Liver (tissue), 9 donors: Measurements from ENCODE around the gene SRC. TPM values are rescaled to one million over a fixed set of nuclear protein-coding genes. Genes with fewer than 3 reads are reported as not detected.

Source experiments
- DNase-seq: peaks from one replicate; pipeline ENCODE4 v3.0.0-alpha.2; 2017; ENCODE audit warnings: low spot score
- H3K27ac ChIP-seq, 2 donors: one replicate each; pipeline ENCODE4 v1.7.0; 2013; ENCODE audit warnings: inconsistent platforms in 2 of 2, low read length in 2 of 2, control low read depth in 1 of 2, low read depth in 1 of 2, mild to moderate bottlenecking in 1 of 2
- H3K27me3 ChIP-seq, 4 donors: one replicate each; pipeline versions ENCODE4 v1.6.1 to v1.7.0; 2013; ENCODE audit warnings: low read length in 3 of 4, inconsistent platforms in 1 of 4, mild to moderate bottlenecking in 1 of 4, moderate library complexity in 1 of 4; ENCODE audit not compliant: control insufficient read depth in 4 of 4, insufficient read depth in 4 of 4
- H3K36me3 ChIP-seq, 4 donors: one replicate each; pipeline versions ENCODE4 v1.6.1 to v1.7.0; 2013; ENCODE audit warnings: low read length in 3 of 4, mild to moderate bottlenecking in 3 of 4, low read depth in 1 of 4, moderate library complexity in 1 of 4; ENCODE audit not compliant: control insufficient read depth in 4 of 4, insufficient read depth in 3 of 4
- H3K4me1 ChIP-seq, 4 donors: one replicate each; pipeline versions ENCODE4 v1.6.1 to v1.7.0; 2013; ENCODE audit warnings: low read length in 3 of 4, mild to moderate bottlenecking in 3 of 4, moderate library complexity in 1 of 4; ENCODE audit not compliant: control insufficient read depth in 4 of 4, insufficient read depth in 4 of 4
- H3K4me3 ChIP-seq, 3 donors: one replicate each; pipeline versions ENCODE4 v1.6.1 to v1.7.0; 2013; ENCODE audit warnings: low read length in 3 of 3, control low read depth in 1 of 3, low read depth in 1 of 3, mild to moderate bottlenecking in 1 of 3
- H3K9ac ChIP-seq, 2 donors: one replicate each; pipeline ENCODE4 v1.7.0; 2013; ENCODE audit warnings: low read length in 2 of 2, mild to moderate bottlenecking in 2 of 2, moderate library complexity in 2 of 2, control low read depth in 1 of 2, low read depth in 1 of 2
- H3K9me3 ChIP-seq, 4 donors: one replicate each; pipeline versions ENCODE4 v1.6.1 to v1.7.0; 2013; ENCODE audit warnings: low read length in 3 of 4; ENCODE audit not compliant: control insufficient read depth in 4 of 4
- EGR1 ChIP-seq, 2 donors: IDR thresholded peaks; 2 replicates each; pipeline ENCODE4 v1.6.1; 2016 to 2018; ENCODE audit warnings: antibody characterized with exemption in 2 of 2, low read depth in 2 of 2
- FOXA1 ChIP-seq: IDR thresholded peaks from 2 replicates; pipeline ENCODE4 v1.6.1; 2016; ENCODE audit warnings: antibody characterized with exemption
- FOXA2 ChIP-seq: IDR thresholded peaks from 2 replicates; pipeline ENCODE4 v1.6.1; 2016; ENCODE audit warnings: antibody characterized with exemption
- GABPA ChIP-seq, 2 donors: IDR thresholded peaks in 1 of 2; conservative IDR thresholded peaks in 1 of 2; 2 replicates each; pipeline ENCODE4 v1.6.1; 2016; ENCODE audit warnings: antibody characterized with exemption in 2 of 2, mild to moderate bottlenecking in 1 of 2, moderate library complexity in 1 of 2
- HNF4A ChIP-seq, 2 donors: conservative IDR thresholded peaks; 2 replicates each; pipeline ENCODE4 v1.6.1; 2016; ENCODE audit warnings: antibody characterized with exemption in 2 of 2, mild to moderate bottlenecking in 2 of 2
- HNF4G ChIP-seq: IDR thresholded peaks from 2 replicates; pipeline ENCODE4 v1.6.1; 2016; ENCODE audit warnings: antibody characterized with exemption
- JUND ChIP-seq, 2 donors: IDR thresholded peaks; 2 replicates each; pipeline ENCODE4 v1.6.1; 2016; ENCODE audit warnings: antibody characterized with exemption in 2 of 2
- NR2F2 ChIP-seq: IDR thresholded peaks from 2 replicates; pipeline ENCODE4 v1.6.1; 2016; ENCODE audit warnings: antibody characterized with exemption
- RAD21 ChIP-seq, 2 donors: IDR thresholded peaks; 2 replicates each; pipeline ENCODE4 v1.6.1; 2016; ENCODE audit warnings: antibody characterized with exemption in 2 of 2, mild to moderate bottlenecking in 2 of 2
- RXRA ChIP-seq, 2 donors: IDR thresholded peaks; 2 replicates each; pipeline ENCODE4 v1.6.1; 2017 to 2018; ENCODE audit warnings: antibody characterized with exemption in 2 of 2, mild to moderate bottlenecking in 1 of 2
- SP1 ChIP-seq: IDR thresholded peaks from 2 replicates; pipeline ENCODE4 v1.6.1; 2018; ENCODE audit warnings: antibody characterized with exemption, mild to moderate bottlenecking
- TAF1 ChIP-seq: conservative IDR thresholded peaks from 2 replicates; pipeline ENCODE4 v1.6.1; 2016; ENCODE audit warnings: antibody characterized with exemption, mild to moderate bottlenecking
- YY1 ChIP-seq: IDR thresholded peaks from 2 replicates; pipeline ENCODE4 v1.6.1; 2016; ENCODE audit warnings: antibody characterized with exemption, mild to moderate bottlenecking
- ZBTB33 ChIP-seq: IDR thresholded peaks from 2 replicates; pipeline ENCODE4 v1.6.1; 2016; ENCODE audit warnings: antibody characterized with exemption
- WGBS: extraction: QIAGEN DNeasy Blood & Tissue Kit; methylation state at CpG from one replicate; pipeline ENCODE4 v1.1.7; 2013; 5-methylcytosine and 5-hydroxymethylcytosine counted together
- polyA plus RNA-seq, 2 donors: library from polyadenylated mRNA; stranded (reverse) in 1 of 2; unstranded in 1 of 2; fragments of 200-250 nt in 1 of 2; fragments of >200 nt in 1 of 2; fragmentation: Nextera tagmentation in 1 of 2; extraction: Ambion mirVana in 1 of 2; gene quantifications; one replicate each; pipeline versions ENCODE4 v1.2.1 to v1.2.3, GENCODE V29; 2013 to 2015
- total RNA-seq, 2 donors: library from RNA; depleted of rRNA; stranded (reverse); fragments of >200 nt; gene quantifications; one replicate each; pipeline ENCODE4 v1.2.3, GENCODE V29; 2014
- TF ChIP-seq, protein P1 (sequence below): IDR thresholded peaks from 2 replicates; pipeline ENCODE4 v1.6.1; 2016; ENCODE audit warnings: antibody characterized with exemption
- TF ChIP-seq, protein P2 (sequence below): IDR thresholded peaks from 2 replicates; pipeline ENCODE4 v1.6.1; 2016; ENCODE audit warnings: antibody characterized with exemption, mild to moderate bottlenecking
- TF ChIP-seq, protein P3 (sequence below): fragments of 150-350 bp; IDR thresholded peaks from 2 replicates; pipeline ENCODE4 v1.5.1; 2017; ENCODE audit warnings: improper control_type of control experiment, low read depth, low read length; ENCODE audit not compliant: missing input control
- TF ChIP-seq, protein P4 (sequence below): IDR thresholded peaks from 2 replicates; pipeline ENCODE4 v1.6.1; 2016; ENCODE audit warnings: antibody characterized with exemption
- donor health status: healthy.
- donor health status: healthy.
- donor health status: healthy.
- donor health status: healthy.
- donor health status: healthy.

SRC gene
- total and polyA plus RNA-seq, 4 donors: 3.3 to 21.2 (median 5.4) TPM

- no peaks in the 10 kb centered on the region for H3K9me3 ChIP-seq
- TF ChIP-seq EGR1 (IDR thresholded peaks at IDR 0.05; ENCODE audit: low read depth in 2 of 2): no peak
- H3K27ac ChIP-seq: no peak overlapping the region
- no peaks in the 10 kb centered on the region for H3K27me3 ChIP-seq
- no peak overlapping the region for H3K4me3 ChIP-seq
- no peaks in the 10 kb centered on the region for H3K36me3 ChIP-seq
- peaks cover 0 to 6% (median under 1%) of the 10 kb centered on the region in 4 donors for H3K4me1 ChIP-seq
- H3K9ac ChIP-seq: no peak overlapping the region
- DNase-seq: no peak
- 96% methylated on average over 4 of the region's 4 CpGs for WGBS
These were observed 30.4 kb downstream of the SRC start for GRCh38 chr20:37376324-37376723.

GRCh38 chr20:37376791-37377190, 30.9 kb downstream of the SRC start:
- Histone ChIP-seq H3K9me3 (no peaks in the 10 kb centered on the region), H3K36me3 (no peaks in the 10 kb centered on the region), H3K27me3 (no peaks in the 10 kb centered on the region), H3K9ac (no peak overlapping the region), H3K4me3 (no peak overlapping the region), H3K27ac (no peak overlapping the region), H3K4me1 (peaks cover 0 to 6% (median 2%) of the 10 kb centered on the region in 4 donors)
- WGBS: 85% methylated on average over 6 of the region's 6 CpGs
- no peak for DNase-seq
- no peak for TF ChIP-seq RAD21 (IDR thresholded peaks at IDR 0.05)
- no peak for TF ChIP-seq FOXA1
- no peak for TF ChIP-seq HNF4A (conservative IDR thresholded peaks at IDR 0.05)
- no peak for TF ChIP-seq HNF4G
- TF ChIP-seq, protein P1, sequence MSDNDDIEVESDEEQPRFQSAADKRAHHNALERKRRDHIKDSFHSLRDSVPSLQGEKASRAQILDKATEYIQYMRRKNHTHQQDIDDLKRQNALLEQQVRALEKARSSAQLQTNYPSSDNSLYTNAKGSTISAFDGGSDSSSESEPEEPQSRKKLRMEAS: no peak
- TF ChIP-seq, protein P2, sequence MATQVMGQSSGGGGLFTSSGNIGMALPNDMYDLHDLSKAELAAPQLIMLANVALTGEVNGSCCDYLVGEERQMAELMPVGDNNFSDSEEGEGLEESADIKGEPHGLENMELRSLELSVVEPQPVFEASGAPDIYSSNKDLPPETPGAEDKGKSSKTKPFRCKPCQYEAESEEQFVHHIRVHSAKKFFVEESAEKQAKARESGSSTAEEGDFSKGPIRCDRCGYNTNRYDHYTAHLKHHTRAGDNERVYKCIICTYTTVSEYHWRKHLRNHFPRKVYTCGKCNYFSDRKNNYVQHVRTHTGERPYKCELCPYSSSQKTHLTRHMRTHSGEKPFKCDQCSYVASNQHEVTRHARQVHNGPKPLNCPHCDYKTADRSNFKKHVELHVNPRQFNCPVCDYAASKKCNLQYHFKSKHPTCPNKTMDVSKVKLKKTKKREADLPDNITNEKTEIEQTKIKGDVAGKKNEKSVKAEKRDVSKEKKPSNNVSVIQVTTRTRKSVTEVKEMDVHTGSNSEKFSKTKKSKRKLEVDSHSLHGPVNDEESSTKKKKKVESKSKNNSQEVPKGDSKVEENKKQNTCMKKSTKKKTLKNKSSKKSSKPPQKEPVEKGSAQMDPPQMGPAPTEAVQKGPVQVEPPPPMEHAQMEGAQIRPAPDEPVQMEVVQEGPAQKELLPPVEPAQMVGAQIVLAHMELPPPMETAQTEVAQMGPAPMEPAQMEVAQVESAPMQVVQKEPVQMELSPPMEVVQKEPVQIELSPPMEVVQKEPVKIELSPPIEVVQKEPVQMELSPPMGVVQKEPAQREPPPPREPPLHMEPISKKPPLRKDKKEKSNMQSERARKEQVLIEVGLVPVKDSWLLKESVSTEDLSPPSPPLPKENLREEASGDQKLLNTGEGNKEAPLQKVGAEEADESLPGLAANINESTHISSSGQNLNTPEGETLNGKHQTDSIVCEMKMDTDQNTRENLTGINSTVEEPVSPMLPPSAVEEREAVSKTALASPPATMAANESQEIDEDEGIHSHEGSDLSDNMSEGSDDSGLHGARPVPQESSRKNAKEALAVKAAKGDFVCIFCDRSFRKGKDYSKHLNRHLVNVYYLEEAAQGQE: no peak
- TF ChIP-seq FOXA2: no peak
- TF ChIP-seq, protein P3, sequence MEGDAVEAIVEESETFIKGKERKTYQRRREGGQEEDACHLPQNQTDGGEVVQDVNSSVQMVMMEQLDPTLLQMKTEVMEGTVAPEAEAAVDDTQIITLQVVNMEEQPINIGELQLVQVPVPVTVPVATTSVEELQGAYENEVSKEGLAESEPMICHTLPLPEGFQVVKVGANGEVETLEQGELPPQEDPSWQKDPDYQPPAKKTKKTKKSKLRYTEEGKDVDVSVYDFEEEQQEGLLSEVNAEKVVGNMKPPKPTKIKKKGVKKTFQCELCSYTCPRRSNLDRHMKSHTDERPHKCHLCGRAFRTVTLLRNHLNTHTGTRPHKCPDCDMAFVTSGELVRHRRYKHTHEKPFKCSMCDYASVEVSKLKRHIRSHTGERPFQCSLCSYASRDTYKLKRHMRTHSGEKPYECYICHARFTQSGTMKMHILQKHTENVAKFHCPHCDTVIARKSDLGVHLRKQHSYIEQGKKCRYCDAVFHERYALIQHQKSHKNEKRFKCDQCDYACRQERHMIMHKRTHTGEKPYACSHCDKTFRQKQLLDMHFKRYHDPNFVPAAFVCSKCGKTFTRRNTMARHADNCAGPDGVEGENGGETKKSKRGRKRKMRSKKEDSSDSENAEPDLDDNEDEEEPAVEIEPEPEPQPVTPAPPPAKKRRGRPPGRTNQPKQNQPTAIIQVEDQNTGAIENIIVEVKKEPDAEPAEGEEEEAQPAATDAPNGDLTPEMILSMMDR: no peak
- no peak for TF ChIP-seq ZBTB33
- TF ChIP-seq JUND (IDR thresholded peaks at IDR 0.05): no peak
- TF ChIP-seq NR2F2: no peak
- TF ChIP-seq RXRA (IDR thresholded peaks at IDR 0.05): no peak
- TF ChIP-seq GABPA (IDR thresholded peaks at IDR 0.05 in 1 of 2, conservative IDR thresholded peaks at IDR 0.05 in 1 of 2): no peak
- TF ChIP-seq TAF1: no peak
- no peak for TF ChIP-seq SP1
- TF ChIP-seq YY1: no peak
- TF ChIP-seq EGR1 (IDR thresholded peaks at IDR 0.05; ENCODE audit: low read depth in 2 of 2): no peak
- TF ChIP-seq, protein P4, sequence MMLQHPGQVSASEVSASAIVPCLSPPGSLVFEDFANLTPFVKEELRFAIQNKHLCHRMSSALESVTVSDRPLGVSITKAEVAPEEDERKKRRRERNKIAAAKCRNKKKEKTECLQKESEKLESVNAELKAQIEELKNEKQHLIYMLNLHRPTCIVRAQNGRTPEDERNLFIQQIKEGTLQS: no peak
